HG02571 (cell line): Measurements from ENCODE around the gene ARHGAP15.

Source experiments
- ATAC-seq: cut with Tn5 transposase; IDR thresholded peaks from one replicate; pipeline ENCODE4 v1.9.1; 2021; ENCODE audit warnings: mild to moderate bottlenecking, moderate library complexity; ENCODE audit not compliant: unreplicated experiment

Gene ARHGAP15

DNA sequence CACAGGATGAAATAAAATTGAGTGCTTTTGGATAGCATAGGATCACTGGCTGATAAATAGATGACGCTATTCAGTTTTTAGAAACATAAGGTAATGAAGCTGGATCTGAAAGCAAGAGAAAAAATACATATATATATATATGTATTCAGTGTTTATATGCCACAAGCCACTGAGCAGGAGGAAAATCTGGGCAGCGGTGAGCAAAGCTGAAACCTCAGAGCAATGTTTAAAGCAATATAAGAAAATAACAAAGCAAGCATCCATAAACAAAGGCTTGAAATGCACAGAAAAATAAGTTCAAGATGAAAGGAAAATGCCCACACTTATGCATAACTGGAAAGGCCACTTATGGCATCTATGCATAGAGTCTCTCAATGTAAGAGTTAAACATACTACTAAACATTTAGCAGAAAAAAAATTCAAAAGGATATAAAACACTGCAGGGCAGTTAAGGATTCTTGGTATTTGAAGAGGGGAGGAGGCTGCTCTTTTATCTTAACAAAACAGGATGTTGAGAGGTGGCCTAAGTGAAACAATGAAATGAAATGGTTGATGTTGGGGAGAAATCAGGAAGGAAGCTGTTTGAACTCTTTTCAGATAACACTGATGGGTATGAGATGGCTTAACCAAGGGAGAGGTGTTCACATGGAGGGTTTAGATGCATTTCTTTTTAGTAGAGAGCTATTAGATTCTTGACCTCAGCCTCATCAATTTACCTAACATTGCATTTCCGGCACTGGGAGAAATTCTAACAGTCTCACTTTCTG, 129.1 kb downstream of the ARHGAP15 start:
- ATAC-seq, result no peak

GRCh38 chr2:143259368-143259958, 130.2 kb downstream of the ARHGAP15 start:
- ATAC-seq, result no peak

DNA sequence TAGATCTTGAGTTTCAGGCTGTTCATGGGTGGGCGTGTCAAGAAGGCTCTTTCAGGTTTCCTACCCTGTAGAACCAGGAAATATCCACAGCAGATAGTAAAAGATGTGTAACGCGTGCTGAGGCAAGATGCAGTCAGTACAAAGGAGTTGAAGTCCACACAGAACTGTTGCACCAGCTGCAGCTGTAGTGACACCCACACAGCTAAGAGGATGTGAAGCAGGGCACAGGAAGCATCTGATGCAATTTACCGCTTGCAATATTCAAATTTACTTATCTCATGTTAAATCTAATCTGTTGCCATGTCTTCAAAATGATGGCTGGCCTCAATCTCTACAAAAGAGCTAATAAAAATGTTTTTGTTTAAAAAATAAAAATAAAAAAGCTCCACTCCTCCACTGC, 132.8 kb downstream of the ARHGAP15 start:
- peak; percentile 74 for ATAC-seq

DNA sequence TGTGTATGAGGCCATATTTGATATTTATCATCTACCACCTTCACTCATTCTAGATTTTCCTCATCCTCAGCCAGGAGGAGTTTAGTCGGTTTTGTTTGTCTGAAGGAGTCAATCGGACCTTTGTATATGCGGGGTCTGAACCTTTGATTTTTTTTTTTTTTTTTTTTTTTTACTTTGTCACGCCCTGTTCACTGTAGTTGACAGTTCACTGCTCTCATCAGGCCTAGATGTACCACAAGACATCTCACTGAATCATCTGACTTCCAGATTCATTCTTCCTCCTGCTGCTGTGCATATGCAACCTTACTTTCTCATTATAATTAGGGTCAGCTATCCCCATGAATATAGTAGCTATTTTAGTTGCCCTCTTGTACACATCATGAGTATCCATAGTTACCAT, 133.2 kb downstream of the ARHGAP15 start:
- ATAC-seq, result no peak

DNA sequence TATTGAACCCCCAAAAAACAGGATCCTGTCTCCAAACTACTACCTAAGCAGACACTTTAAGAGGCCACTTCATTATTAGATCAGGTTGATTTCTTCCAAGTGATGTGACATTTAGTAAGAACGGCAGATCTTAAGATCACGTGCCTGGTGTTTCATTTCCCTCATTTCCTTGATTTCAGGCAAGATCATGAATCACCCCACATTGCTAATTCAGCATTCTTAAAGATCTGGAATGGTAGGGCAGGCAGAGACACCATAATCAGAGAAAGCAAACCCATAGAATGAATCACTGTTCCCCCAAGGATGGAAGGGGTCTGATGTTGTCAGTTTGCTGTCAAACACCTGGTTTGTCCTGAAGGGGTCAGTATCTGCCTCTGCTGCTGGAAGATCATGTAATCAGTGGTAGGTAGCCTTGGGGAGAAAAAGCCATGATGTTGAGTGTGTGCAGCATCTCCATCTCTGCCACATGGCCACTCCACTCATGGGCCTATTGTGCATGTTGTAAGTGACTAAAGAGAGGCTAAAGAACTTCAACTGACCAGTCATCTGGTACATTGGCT, 133.9 kb downstream of the ARHGAP15 start:
- no peak for ATAC-seq

DNA sequence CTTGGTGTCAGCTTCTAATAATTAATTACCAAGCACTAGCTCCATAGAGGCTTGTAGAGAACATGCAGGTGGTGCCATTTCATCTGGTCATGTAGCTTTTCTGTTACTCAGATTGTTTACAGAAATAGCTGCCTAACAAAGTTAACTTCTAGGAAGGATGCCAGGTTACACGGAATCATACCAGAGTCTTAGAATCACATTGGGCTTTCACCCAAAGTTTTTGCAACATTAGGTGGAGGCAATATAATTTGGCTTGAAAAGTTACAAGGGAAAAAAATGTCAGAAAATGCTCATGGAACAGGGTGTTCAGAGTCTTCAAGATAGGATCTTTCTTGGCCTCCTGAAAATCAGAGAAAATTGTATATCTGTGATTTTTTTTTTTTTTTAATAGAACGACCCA, 135.6 kb downstream of the ARHGAP15 start:
- ATAC-seq, result no peak

DNA sequence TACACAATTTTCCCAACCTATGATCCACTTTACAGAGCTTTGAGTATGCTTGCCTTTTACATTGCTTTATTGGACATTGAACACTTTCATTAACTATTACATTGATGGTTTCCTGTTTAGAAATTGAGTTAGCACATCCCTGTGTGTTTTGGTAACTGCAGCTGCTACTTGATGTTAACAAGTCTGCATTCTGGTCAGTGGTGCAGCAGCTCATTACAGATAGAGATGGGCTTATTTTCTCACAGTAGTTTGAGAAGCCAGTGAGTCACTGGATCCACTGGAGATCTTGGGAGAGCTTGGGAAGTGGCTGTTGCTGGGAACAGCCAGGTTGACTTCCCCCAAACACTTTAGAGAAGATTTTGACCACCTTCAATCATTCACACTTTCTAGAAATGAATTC, 150.5 kb downstream of the ARHGAP15 start:
- ATAC-seq, result no peak

DNA sequence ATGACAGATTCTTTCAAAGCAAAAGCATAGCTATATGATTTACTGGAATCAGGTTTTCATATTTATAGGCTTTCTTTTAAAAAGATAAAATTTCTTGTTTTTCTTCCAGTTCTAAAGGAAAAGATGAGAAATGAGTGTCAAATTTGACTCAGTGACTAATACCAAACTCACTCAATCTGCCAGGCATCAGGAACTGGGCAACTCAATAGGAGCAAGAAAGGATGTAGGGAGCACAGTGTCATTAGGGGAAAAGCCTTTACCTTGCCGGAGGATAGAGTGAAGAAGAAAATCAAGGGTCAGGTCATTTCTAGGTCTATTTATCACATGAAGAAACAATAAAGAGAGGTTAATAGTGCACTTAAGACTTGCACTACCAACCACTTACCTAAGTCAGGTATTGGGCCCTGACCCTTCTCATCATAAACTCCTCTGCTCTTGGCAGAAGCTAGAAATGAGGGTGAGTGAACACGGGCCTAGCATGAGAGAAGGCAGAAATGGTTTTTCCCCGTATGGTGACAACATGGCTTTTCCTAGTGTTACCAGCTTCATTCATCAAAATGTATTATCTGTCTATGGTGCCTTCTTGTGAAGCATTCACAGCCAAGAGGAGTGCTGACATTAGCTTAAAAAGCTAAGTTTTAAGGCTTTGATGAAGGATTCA, 151.0 kb downstream of the ARHGAP15 start:
- no peak for ATAC-seq

GRCh38 chr2:143282684-143283083, 153.5 kb downstream of the ARHGAP15 start:
- no peak for ATAC-seq

- ATAC-seq, result no peak
Measured at GRCh38 chr2:143284087-143284675, 155.0 kb downstream of the ARHGAP15 start.

DNA sequence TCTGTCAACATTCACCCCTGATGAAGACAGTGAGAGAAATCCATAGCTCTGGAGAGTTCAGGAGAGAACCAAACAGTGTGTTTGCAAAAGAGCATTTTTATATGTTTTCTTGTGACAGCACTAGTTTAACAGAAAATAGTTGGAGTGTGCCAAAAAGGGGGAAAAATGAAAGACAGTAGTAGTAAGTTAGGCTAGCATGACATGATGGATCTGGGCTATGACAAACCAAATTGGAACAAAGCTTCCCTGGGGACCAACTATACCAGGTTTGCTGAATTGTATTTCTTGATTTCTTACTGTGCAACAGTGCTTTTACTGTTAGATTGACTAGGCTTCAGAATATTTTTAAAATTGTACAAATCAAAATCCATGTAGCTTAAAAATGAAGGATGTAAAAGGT, 159.8 kb downstream of the ARHGAP15 start:
- ATAC-seq, result no peak

DNA sequence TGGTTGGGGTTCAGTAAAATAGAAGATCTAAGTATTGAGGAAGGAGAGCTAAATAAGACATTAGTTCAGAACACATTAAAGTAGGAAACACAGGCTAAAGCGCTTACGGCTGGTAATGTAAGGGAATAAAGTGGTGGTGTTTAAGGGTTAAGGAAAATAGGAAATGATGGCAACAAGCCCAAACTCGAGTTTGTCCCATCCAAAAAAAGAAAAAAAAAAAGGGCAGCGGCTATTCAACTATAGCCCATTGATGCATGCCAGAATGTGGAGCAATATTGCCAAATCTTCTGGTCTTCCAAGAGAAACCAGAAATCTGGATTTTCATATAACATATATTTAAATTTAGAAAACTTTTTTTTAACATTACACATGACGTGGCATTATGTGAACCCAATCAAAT, 161.0 kb downstream of the ARHGAP15 start:
- ATAC-seq, result no peak

- no peak for ATAC-seq
Measured at GRCh38 chr2:143294068-143294467, 164.8 kb downstream of the ARHGAP15 start.

DNA sequence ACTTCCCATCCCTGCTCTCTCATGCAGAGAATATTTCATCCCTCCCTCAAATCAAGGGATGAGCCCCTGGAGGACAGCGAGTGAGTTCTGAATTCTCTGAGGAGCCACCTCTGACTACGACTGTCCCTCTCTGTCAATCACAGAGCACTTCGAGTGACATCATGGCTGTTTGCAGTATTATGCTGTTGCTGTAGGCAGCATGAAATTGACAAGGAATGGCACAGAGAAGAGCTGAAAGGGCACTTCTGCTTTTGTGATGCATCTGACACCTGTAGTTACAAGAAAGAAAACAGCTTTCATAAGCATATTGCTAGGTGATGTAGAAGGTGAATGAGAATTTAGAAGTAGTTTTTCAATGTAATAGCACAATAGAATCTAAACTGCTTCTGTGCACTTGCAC, 166.9 kb downstream of the ARHGAP15 start:
- no peak for ATAC-seq

GRCh38 chr2:143297182-143297581, 168.0 kb downstream of the ARHGAP15 start:
- no peak for ATAC-seq

GRCh38 chr2:143300536-143300935, 171.3 kb downstream of the ARHGAP15 start:
- ATAC-seq, result no peak

GRCh38 chr2:143311426-143311825, 182.2 kb downstream of the ARHGAP15 start:
- ATAC-seq, result no peak

DNA sequence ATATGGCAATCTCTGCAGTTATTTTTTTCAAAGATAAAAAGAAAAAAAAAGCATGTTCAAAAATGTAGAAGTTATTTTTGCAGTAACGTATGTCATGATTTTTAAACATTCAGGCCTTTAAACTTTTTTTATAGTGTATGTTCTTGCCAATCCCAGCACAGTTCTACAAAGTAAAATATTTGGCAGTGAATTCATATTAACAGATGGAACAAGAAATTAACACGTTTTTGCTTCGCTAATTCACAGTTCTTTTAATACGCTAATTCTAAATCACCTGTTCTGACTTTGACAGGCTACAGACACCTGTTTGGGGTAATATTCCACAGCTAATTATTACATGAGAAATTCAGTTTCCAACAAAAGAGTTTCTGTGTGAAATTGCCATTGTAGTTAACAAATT, 183.2 kb downstream of the ARHGAP15 start:
- ATAC-seq, result no peak

- no peak for ATAC-seq
Measured at GRCh38 chr2:143313861-143314260, 184.6 kb downstream of the ARHGAP15 start.

DNA sequence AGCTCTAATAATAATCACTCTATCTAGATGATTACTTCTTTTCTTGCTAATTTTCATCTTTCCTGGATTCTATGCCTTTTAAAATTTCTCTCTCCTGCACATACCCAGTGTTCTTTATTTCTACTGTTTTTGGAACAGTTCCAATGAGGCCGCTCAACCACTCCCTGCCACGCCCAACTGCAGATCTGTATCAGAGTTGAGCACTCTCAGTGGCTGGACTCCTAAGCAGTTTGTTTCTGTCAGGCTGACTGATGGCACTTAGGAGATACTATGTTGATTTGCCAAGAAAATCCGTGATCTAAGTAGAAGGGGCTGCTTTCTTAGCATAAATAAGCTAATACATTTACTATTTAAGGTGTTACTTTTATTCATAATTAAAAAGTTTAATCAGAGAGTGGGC, 192.8 kb downstream of the ARHGAP15 start:
- ATAC-seq, result no peak

- no peak for ATAC-seq
Measured at GRCh38 chr2:143329288-143329687, 200.1 kb downstream of the ARHGAP15 start.
